Esophagus (tissue), 2 donors: ENCODE data around the gene AEBP2. TPM values are rescaled to one million over a fixed set of nuclear protein-coding genes. Genes with fewer than 3 reads are reported as not detected.
A peak's percentile ranks its signal among the peaks of the same experiment; 100 is the strongest.
"Not testable (repeated sequence)": the region's sequence is repeated elsewhere in the genome, so short reads cannot be mapped to it uniquely, and the experiment has no call there.

Experiments
- H3K27ac ChIP-seq, 2 donors: one replicate each; pipeline ENCODE4 v1.5.1; 2013; ENCODE audit warnings: low read depth in 2 of 2, mild to moderate bottlenecking in 2 of 2, inconsistent platforms in 1 of 2, low read length in 1 of 2, moderate library complexity in 1 of 2
- H3K27me3 ChIP-seq, 2 donors: one replicate each; pipeline ENCODE4 v1.6.1; 2013; ENCODE audit warnings: low read length in 2 of 2, control low read depth in 1 of 2, mild to moderate bottlenecking in 1 of 2; ENCODE audit not compliant: insufficient read depth in 2 of 2, control insufficient read depth in 1 of 2
- H3K36me3 ChIP-seq, 2 donors: one replicate each; pipeline ENCODE4 v1.6.1; 2013; ENCODE audit warnings: low read length in 1 of 2; ENCODE audit not compliant: control insufficient read depth in 2 of 2, insufficient read depth in 2 of 2
- H3K4me1 ChIP-seq, 2 donors: one replicate each; pipeline ENCODE4 v1.6.1; 2013; ENCODE audit warnings: low read length in 1 of 2; ENCODE audit not compliant: control insufficient read depth in 2 of 2, insufficient read depth in 2 of 2
- H3K4me3 ChIP-seq, 2 donors: one replicate each; pipeline ENCODE4 v1.5.1; 2013; ENCODE audit warnings: low read length in 2 of 2, mild to moderate bottlenecking in 2 of 2, low read depth in 1 of 2, moderate library complexity in 1 of 2
- H3K9me3 ChIP-seq, 2 donors: one replicate each; pipeline ENCODE4 v1.6.1; 2013; ENCODE audit warnings: mild to moderate bottlenecking in 2 of 2, low read depth in 1 of 2, low read length in 1 of 2, moderate library complexity in 1 of 2; ENCODE audit not compliant: control insufficient read depth in 2 of 2, insufficient read depth in 1 of 2
- WGBS, 2 donors: extraction: QIAGEN DNeasy Blood & Tissue Kit; methylation state at CpG; one replicate each; pipeline ENCODE4 v1.1.7; 2013; 5-methylcytosine and 5-hydroxymethylcytosine counted together
- polyA plus RNA-seq, 2 donors: library from polyadenylated mRNA; stranded (reverse); fragments of 200-250 nt; gene quantifications; one replicate each; pipeline ENCODE4 v1.2.3, GENCODE V29; 2013
- donor health status: healthy with polysubstance abuse.
- donor health status: Bipolar disorder and iron deficiency.

Gene AEBP2
- polyA plus RNA-seq = 10 to 100 TPM; 13.6 to 14.0 TPM

GRCh38 chr12:19439059-19440018 lies at the start of gene AEBP2:
TSS of gene AEBP2 (plus strand) at chr12:19439492. CDS start at chr12:19439700, 208 bp downstream.
- Histone ChIP-seq H3K36me3 (no peaks in the 10 kb centered on the region), H3K27me3 (no peaks in the 10 kb centered on the region)
- WGBS, 2 donors = 5 to 10% methylated on average over 54 to 101 of the region's 102 CpGs

DNA sequence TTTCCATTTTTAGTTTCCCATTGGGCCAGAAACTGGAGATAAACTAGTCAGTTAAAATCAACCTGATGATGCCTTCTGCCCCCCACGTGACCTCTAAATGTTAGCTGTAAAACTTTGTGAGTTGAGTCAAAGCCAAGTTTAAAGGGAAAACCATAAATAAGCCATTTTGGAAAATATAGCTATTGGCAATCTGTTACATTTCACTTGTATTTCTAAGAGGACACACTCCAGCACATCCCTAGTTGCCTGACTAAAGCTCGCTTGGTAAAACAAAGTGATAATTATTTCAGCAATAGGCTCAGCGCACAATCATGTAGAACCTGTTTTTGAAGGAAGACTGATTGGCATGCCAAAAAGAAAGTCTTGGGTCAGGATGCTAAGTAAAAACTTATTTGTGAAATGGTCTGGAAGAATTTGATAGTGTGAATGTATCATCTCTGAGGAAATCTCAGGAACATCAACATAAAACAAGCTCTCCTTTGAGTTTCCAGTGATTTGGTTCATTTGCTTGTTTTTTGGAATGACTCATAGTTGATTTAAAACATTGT lies 49.2 kb upstream of the AEBP2 start:
- Histone ChIP-seq H3K36me3 (no peaks in the 10 kb centered on the region), H3K27me3 (no peaks in the 10 kb centered on the region), H3K4me1 (no peaks in the 10 kb centered on the region), H3K4me3 (no peak overlapping the region), H3K27ac (no peak overlapping the region), H3K9me3 (no peaks in the 10 kb centered on the region)
- 34 to 59% methylated on average over 3 of the region's 3 CpGs for WGBS, 2 donors

More at GRCh38 chr12:19439059-19440018, at the start of gene AEBP2:
- H3K27ac ChIP-seq = peak within 1 kb of the TSS; percentile 88 to 94
- peaks cover 3 to 5% of the 10 kb centered on the region in 2 donors for H3K4me1 ChIP-seq
- H3K9me3 ChIP-seq = no peaks in the 10 kb centered on the region
- peak within 1 kb of the TSS; percentile 91 to 98 for H3K4me3 ChIP-seq

DNA sequence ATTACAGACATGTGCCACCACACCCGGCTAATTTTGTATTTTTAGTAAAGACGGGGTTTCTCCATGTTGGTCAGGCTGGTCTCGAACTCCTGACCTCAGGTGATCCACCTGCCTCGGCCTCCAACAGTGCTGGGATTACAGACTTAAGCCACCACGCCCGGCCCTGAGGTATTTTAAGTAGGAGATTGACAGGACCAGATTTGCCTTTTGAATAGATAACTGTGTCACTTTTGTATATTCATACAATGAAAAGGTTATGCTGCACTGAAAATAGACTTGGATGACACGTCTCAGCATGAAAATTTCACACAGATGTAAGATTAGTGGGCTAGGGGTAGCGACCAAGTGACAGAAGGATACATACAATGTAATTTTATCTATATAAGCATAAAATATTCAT lies 46.6 kb upstream of the AEBP2 start:
- H3K36me3 ChIP-seq, H3K27me3 ChIP-seq, H3K4me3 ChIP-seq, H3K27ac ChIP-seq, H3K9me3 ChIP-seq, H3K4me1 ChIP-seq: not testable (repeated sequence)
- 62 to 70% methylated on average over 8 of the region's 8 CpGs for WGBS, 2 donors

DNA sequence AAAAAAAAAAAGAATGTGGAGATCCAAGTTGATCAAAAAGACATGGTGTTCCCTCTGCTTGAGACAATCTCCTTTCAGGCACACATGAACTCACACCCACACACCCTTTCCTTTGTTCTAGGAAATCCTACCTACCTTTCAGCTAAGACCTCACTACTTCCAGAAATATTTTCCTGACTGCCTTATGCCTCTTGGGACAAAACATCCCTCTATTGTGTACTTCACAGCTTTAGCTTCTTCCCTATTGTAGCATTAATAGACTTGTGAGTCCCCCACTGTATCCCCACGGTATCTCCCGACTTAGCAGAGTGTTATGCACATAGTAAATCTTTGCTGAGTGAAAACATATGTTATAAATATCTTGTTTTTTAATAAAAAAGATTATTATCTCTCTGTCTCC lies 44.9 kb upstream of the AEBP2 start:
- no peaks in the 10 kb centered on the region for H3K4me1 ChIP-seq
- H3K27me3 ChIP-seq = no peaks in the 10 kb centered on the region
- H3K9me3 ChIP-seq = no peaks in the 10 kb centered on the region
- WGBS, 2 donors = 73 to 77% methylated on average over 2 of the region's 2 CpGs
- no peaks in the 10 kb centered on the region for H3K36me3 ChIP-seq
- no peak overlapping the region for H3K27ac ChIP-seq
- no peak overlapping the region for H3K4me3 ChIP-seq

DNA sequence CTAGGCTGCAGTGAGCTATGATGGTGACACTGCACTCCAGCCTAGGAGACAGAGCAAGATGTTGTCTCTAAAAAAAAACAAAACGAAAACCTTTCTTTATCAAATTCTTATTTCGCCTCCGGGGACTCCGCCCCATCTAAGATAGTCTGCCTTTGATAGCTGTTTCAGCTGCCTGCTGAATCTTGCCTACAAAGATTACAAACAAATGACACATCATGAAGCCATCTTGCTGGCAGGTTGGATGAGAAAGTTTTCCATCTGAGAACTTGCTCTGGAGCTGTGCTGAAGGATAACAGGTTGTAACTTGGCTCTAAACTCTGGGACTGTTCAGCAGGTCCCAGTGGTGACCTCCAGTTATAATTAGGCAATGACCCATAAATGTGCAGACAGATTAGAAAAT lies 41.8 kb upstream of the AEBP2 start:
- no peaks in the 10 kb centered on the region for H3K9me3 ChIP-seq
- H3K27ac ChIP-seq = peak overlapping the region; percentile 25 to 76
- peaks cover 0 to 8% of the 10 kb centered on the region in 2 donors for H3K4me1 ChIP-seq
- H3K4me3 ChIP-seq = no peak overlapping the region
- H3K36me3 ChIP-seq = no peaks in the 10 kb centered on the region
- H3K27me3 ChIP-seq = no peaks in the 10 kb centered on the region
- 50 to 56% methylated on average over 4 of the region's 4 CpGs for WGBS, 2 donors

GRCh38 chr12:19398376-19399363 lies 40.6 kb upstream of the AEBP2 start:
- no peaks in the 10 kb centered on the region for H3K36me3 ChIP-seq
- H3K27ac ChIP-seq = peak overlapping the region in 1 of 2 donors; percentile 24
- no peaks in the 10 kb centered on the region for H3K9me3 ChIP-seq
- WGBS, 2 donors = 65 to 71% methylated on average over 6 of the region's 6 CpGs
- H3K27me3 ChIP-seq = no peaks in the 10 kb centered on the region
- H3K4me3 ChIP-seq = no peak overlapping the region
- H3K4me1 ChIP-seq = peaks cover 0 to 16% of the 10 kb centered on the region in 2 donors

DNA sequence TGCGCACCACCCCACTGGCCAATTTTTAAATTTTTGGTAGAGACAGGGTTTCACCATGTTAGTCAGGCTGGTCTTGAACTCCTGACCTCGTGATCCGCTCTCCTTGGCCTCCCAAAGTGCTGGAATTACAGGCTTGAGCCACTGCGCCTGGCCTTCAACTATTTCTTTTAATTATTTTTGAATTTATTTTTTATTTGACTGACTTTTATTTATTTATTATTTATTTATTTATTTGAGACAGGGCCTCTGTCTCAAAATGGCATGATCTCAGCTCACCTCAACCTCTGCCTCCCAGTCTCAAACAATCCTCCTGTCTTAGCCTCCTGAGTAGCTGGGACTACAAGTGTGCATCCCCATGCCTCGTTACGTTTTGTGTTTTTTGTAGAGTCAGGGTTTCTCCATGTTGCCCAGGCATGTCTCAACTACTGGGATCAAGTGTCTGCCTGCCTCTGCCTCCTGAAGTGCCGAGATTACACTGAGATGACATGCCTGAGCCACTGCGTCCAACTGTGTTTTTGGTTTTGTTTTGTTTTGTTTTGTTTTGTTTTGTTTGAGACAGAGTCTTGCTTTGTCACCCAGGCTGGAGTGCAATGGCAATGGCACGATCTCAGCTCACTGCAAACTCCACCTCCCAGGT lies 38.5 kb upstream of the AEBP2 start:
- H3K27ac ChIP-seq = peak overlapping the region in 1 of 2 donors; percentile 3
- H3K4me1 ChIP-seq = peaks cover 0 to 16% of the 10 kb centered on the region in 2 donors
- not testable (repeated sequence) for H3K27me3 ChIP-seq, H3K9me3 ChIP-seq, H3K4me3 ChIP-seq, H3K36me3 ChIP-seq
- 78 to 82% methylated on average over 9 of the region's 9 CpGs for WGBS, 2 donors

GRCh38 chr12:19402211-19402610 lies 37.1 kb upstream of the AEBP2 start:
- 57 to 61% methylated on average over 6 of the region's 6 CpGs for WGBS, 2 donors
- H3K27me3 ChIP-seq = no peaks in the 10 kb centered on the region
- H3K4me1 ChIP-seq = peaks cover 0 to 16% of the 10 kb centered on the region in 2 donors
- peak overlapping the region; percentile 79 to 85 for H3K27ac ChIP-seq
- H3K36me3 ChIP-seq = no peaks in the 10 kb centered on the region
- no peaks in the 10 kb centered on the region for H3K9me3 ChIP-seq
- no peak overlapping the region for H3K4me3 ChIP-seq
